ENCODE results near the gene PGM2L1.

DNA sequence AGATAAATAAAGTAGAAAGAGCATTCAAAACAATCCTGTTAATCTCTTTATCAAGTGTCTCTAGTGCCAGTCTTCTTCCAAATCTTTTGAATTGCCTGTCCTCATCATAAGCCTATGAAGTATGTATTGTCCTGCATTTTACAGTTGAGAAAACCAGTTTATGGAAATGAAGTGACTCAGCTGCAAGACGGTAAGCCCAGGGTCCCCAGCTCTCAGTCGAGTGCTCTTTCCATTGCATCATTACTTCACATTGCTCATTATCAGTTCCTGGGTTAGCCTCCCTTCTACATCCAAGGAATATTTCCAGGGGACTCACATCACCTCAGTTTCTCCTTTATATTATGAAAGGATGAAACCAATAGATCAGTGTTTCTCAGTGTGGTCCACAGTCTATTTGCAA, 77.7 kb downstream of the PGM2L1 start:
- no peak for TF ChIP-seq ZFX (IDR thresholded peaks at IDR 0.05; ENCODE audit: borderline replicate concordance)
- TF ChIP-seq, protein P1, sequence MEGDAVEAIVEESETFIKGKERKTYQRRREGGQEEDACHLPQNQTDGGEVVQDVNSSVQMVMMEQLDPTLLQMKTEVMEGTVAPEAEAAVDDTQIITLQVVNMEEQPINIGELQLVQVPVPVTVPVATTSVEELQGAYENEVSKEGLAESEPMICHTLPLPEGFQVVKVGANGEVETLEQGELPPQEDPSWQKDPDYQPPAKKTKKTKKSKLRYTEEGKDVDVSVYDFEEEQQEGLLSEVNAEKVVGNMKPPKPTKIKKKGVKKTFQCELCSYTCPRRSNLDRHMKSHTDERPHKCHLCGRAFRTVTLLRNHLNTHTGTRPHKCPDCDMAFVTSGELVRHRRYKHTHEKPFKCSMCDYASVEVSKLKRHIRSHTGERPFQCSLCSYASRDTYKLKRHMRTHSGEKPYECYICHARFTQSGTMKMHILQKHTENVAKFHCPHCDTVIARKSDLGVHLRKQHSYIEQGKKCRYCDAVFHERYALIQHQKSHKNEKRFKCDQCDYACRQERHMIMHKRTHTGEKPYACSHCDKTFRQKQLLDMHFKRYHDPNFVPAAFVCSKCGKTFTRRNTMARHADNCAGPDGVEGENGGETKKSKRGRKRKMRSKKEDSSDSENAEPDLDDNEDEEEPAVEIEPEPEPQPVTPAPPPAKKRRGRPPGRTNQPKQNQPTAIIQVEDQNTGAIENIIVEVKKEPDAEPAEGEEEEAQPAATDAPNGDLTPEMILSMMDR (IDR thresholded peaks at IDR 0.05) = no peak
